OCI-LY7 (cell line): ENCODE data around the gene BCKDHB.

Experiments used
- EZH2phosphoT487 ChIP-seq: fragments of 200-600 bp; sonication (generic); IDR thresholded peaks from 2 replicates; pipeline ENCODE4 v1.6.1; 2018; ENCODE audit warnings: low read depth, borderline replicate concordance, mild to moderate bottlenecking, mixed run types, antibody characterized with exemption, low read length, moderate library complexity, mixed read lengths
- TF ChIP-seq, protein P1 (sequence below): fragments of 200-600 bp; sonication (generic); conservative IDR thresholded peaks from 2 replicates; pipeline ENCODE4 v1.5.1; 2014; ENCODE audit warnings: mild to moderate bottlenecking, antibody characterized with exemption, low read length, moderate library complexity, mixed read lengths

DNA sequence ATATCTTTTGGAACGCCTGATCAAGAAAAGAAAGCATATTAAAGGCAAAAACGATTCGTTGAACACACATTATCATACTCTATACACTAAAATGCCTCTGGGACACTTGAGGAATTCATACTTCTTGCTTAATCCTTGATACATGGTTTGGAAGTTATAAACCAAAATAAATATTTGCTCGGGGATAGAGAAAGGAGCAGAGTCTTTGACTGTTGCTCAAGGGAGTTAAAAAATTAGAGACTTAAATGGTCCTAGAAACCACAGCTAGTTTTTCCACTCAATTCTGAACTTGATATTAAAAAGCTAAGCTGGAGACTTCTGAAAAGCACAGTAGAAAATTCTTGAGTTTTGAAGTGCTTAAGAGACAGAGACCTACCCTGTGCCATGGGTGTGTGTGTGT lies 98.9 kb downstream of the BCKDHB start:
- TF ChIP-seq, protein P1, sequence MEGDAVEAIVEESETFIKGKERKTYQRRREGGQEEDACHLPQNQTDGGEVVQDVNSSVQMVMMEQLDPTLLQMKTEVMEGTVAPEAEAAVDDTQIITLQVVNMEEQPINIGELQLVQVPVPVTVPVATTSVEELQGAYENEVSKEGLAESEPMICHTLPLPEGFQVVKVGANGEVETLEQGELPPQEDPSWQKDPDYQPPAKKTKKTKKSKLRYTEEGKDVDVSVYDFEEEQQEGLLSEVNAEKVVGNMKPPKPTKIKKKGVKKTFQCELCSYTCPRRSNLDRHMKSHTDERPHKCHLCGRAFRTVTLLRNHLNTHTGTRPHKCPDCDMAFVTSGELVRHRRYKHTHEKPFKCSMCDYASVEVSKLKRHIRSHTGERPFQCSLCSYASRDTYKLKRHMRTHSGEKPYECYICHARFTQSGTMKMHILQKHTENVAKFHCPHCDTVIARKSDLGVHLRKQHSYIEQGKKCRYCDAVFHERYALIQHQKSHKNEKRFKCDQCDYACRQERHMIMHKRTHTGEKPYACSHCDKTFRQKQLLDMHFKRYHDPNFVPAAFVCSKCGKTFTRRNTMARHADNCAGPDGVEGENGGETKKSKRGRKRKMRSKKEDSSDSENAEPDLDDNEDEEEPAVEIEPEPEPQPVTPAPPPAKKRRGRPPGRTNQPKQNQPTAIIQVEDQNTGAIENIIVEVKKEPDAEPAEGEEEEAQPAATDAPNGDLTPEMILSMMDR = no peak
- TF ChIP-seq EZH2phosphoT487 = no peak
